ENCODE data around the gene PLA2G4E.

PLA2G4E gene

DNA sequence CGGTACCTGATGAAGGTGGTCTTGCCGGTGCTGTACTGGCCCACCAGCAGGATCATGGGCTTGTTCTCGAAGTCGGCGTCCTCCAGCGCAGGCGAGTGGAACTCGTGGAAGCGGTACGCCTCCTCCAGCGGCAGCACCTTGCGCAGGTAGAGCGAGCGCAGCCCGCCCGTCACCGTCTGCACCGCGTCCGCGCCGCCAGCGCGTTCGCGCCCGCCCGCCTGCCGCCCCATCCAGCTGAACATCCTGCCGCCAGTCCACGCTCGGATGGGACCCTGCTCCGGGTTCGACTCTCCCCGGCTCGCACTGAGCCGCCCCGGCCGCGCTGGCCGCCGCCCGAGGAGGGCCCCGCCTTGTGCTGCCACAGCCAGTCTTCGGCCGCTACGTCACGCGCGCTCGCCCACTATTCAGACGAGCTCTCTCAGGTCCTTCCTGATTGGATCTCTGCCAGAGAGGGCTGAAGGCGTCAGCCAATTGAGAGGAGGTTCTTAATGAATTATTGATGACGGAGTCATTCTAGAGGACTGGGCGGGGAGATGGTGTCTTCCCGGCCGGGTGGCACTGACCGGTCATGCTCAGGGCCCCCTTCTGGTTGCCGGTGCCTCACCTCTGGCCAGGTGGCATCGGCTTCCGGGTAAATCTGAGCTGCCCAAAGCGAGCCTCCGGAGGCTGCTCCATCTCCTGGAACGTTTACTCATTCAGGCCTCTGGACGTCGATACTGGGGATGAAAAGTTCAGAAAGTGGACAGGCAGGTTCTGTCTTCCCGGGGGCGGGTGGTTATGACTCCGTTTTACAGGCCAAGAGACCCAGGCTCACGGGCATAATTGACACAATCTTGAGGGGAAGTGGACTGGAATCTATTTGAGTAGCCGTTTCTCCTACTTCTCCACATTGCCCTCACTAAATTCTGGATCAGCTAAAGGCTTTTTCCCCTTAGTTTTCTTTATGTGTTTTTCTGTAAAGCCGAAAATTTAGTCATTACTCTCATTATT is 48.3 kb downstream of the PLA2G4E start, which contains the start of gene EHD4:
Gene EHD4 (minus strand): TSS at position 305 of the 990 bp plus-strand sequence. CDS start 63 bp downstream, at position 242.
- peak; percentile 94 for DNase-seq

DNA sequence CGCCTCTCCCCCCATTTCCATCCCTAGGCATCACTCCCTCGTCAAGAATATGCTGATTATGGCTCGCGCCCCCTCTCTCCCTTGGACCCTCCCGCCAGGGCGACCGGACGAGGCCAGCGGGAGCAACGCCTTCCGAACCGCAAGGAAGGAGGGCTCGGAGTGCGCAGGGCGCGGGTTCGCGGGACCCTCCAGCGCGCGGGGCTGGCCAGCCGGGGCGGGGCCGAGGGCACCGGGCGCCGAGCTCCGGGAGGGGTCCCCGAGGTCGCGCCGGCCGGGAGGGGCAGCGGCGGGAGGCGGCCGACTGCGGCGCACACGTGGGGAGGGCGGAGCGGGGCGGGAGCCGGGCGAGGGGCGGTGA is 49.0 kb downstream of the PLA2G4E start:
- no peak for DNase-seq

DNA sequence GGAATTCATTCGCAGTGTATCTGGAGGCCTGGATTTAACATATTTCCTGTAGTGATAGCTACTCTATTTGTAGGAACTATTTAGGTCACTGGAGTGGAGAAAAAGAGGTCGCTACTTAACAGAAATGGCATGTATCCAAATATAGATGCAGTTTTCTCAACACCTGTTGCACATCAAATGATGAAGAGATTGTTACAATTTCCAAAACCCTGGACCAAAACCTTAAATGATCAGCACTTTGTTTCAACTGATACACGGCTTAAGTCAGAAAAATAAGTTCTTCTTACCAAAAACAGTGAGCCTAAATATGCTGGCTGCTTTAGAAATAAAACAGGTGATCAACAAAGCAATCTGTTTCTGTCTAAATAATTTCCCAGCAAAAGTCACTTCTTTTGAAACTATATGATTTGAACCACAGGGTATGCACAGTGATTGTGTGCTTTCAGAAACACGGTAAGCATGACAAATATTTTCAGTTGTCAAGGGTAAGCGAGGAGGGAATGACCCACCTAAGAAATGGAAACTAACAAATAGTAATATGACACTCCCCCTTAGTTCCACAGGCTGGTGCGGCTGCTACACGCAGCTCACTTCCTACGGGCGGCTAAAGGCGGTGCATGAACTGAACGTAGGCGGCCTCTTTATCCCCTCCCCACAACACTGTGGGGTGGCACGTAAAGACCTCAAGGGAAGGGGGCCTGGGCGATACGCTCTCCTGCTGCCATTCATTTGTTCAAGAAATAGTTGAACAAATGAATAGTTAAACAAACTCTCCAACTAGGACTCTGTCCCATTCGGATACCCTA is 49.5 kb downstream of the PLA2G4E start:
- peak; percentile 69 for DNase-seq

DNA sequence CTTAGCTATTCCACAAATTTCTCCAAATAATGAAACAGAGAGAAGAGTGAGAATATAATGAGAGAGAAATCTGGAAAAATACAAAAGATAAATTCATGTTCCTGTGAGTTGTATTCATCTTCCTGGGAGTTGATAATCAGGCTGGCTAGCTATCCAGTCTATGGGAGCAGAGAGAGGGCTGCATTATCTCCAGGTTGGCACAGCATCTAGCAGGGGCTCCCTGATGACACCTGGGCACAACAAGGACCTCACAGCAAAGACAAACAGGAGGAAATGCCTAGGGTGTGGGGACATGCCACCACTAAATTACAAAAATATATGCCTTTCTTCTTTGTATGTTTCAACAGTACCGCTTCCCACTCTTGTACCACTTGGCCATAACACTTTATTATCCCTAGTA is 50.4 kb downstream of the PLA2G4E start:
- DNase-seq: no peak

DNA sequence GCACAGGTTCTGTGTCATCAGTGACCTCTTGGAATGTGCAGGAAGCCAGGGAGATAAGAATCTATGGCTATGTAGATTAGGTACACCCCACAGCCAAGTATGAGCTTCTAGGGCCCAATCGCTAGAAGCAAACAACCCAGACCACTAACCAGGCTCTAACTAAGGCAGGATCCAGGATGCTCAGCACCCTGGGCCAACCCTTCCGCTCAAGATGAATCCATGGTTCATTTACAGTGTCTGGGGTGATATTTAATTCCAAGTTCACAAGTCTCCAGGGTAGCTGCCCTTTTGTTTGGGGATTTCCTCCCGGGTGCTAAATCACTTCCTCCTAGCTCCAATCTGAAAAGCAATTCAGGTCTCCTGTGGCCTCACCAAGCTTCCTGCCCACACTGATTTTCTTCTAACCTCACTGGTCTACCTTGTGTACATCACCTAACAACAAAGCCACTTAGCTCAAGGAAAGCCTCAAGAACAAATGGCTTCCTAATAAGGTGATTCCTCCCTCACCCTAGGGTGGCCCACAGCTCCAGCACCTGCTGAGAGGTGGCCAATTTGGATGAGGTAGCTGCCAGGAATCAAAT is 50.9 kb downstream of the PLA2G4E start:
- DNase-seq: no peak

DNA sequence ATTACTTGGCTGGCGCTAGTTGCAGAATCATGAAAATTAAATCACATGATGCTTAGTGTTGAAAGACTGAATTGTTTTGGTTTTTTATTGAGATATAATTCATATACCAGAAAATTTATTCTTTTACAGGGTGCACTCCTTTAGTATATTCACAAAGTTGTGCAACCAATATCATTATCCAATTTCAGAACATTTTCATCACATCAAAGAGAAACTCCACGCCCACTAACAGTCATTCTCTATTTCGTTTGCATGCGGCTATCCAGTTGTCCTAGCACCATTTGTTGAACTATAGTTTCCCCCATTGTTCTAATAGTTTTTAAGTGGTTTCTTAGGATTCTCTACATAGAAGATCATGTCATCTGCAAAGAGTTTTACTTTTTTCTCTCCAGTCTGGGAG is 52.1 kb downstream of the PLA2G4E start:
- no peak for DNase-seq

DNA sequence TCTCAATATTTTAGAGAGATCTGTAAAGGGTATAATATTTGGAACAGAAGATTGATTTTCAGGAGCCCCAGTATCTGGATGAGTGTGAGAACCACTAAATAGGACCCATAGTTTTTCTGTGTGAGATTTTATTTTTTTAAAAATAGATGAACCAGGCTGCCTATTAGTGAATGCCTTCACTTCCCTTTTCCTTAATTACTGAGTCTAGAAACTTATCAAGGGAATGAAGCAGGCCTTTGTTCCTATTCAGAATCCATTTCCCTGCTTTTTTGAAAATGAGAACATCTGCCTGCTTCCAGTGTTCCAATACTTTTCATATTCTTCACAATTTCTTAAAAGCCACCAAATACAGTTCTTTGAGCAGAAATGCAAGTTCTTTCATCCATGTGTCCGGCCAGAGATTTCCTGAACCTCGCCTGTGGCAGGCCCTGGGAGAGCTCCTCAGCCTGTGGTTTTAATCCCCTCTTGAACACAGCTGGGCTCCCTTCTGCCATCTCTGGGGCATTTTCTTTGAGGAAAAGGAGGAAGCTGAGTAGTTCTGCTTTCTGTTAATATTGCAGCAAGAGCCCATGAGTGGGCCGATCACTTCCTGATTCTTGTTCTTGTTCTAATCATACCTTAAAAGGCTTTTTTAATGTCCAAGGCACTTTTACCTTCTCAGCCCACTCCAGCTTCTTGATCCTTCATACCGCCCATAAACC is 53.2 kb downstream of the PLA2G4E start:
- DNase-seq: no peak

DNA sequence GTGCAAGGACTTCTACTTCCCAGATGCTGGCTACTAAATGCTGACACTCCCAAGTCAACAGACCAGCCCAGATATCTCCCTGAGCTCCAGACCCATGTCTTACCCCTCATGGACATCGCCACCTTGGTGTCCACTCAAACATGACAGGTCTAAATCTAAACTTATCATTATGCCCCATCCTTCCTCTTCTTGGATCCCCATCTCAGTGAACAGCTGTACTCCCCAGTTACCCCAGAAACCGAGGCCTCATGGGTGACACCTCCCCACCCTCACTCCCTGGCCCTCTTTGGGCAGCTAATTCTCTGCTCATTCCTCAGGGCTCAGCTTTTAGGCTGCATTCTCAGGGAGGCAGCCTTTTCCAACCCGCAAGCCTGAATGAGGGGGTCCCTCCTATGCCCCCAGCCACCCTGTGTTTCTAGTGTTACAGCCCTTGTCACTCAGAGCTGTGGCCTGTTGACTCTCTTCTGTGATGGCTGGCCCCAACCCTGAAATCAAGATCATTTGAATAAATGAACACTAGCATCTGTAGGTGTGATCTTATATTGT is 53.8 kb downstream of the PLA2G4E start:
- DNase-seq: no peak

DNA sequence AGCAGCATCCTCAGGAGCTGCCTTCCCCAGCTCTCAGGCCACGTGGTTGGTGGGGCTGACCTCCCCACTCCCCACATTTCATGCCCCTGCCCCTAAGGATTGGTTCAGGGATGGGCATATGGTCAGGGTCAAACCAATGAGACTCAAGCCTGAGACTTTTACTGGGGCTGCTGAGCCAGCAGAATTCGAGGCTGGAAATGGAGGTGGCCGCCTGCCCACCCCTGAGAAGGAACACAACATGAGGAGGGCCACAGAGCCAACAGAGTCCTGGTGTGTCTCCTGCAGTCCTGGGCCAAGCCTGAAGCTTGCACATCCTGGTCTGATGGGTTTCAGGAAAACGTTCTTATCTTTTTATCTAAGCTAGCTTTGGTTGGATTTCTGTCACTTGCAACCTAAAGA is 54.4 kb downstream of the PLA2G4E start:
- no peak for DNase-seq

DNA sequence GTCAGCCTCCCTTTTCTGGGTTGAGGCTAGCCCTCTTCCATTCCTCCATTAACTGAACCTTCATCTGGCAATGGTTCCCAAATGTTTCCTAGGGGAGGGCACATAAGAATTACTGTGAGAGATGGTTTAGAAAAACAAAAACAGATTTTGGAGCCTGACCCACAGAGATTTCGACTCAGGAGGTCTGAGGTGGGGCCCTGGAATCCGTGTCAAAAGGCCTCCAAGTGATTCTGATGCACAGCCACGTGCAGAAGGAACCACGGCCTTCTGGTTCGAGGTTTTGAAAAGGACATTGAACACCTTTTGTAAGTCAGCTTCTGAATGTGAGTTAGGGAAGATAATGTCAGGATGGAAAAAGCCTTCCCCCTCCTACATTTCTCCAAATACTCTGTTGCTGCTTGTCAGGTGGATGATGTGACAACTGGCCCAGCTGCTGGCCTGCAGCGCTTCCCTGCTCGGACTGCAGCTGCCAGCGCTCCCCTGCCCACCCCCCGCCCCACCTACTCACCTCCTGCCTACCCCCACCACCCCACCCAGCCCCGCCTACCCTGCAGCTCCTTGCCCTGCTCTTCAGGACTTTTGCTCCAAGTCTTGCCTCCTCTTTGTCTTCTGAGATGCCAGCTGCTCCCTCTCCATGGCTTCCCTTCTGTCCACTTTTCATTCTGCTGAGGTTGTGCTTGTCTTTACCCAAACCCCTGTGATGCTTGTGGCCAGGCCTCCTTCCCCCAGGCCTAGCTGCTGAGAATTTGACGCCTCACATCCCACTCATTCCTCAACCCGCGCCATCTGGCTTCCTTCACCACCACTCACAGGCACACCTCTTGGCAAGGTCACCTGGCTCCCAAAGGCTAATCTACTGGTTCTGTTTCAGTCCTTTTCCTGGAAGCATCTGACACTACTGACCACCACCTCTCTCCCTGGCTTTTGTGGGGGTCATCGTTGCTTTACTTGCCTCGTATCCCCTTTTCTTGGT is 55.1 kb downstream of the PLA2G4E start:
- DNase-seq: no peak

DNA sequence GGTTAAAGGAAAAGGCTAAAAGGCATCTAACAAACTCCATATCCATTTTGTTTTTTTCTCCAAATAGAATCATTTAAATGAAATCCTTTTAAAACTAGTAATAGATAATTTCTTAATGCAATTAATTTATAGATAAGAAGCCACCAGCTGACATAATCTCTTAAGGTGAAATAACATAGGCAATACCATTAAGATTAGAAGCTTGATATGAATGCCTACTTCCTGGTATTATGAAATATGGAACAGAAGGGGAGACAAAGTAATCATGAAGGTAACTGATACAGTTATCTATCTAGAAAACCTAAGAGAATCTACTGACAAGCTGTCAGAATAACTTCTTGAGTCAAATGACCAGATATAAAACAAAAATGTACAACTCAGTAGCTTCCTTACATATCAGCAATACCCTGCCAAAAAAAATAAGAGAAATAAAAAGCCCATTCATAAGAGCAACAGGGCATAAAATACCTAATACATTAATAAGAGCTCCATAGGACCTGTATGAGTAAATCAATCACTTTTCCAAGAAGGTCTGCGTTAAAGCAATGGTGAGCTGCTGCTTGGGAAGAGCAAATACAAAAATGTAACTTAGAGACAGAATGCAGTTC is 59.1 kb downstream of the PLA2G4E start:
- no peak for DNase-seq

DNA sequence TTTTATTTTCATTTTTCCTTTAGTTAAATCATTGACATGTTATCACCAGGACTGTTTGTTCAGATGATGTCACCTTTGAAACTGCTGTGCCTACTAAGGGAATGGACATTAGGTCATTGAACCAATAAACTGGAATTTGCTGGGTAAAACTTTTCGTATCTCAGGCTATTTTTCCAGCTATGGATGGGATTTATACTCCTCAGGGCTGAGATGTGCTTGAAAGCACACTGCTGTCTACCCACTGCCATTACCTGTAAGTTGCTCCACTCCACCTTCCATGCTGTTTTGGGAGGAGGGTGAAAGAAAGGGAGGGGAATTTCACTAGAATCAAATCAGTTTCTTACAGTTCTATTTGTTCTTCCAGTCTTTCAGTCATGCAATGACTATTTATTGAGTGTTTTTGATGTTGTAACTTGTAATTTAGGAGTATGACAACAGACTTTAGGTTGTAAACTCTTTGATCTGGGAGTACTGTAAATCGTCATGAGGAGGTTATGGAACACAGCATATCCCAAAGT is 59.8 kb downstream of the PLA2G4E start:
- DNase-seq: no peak

DNA sequence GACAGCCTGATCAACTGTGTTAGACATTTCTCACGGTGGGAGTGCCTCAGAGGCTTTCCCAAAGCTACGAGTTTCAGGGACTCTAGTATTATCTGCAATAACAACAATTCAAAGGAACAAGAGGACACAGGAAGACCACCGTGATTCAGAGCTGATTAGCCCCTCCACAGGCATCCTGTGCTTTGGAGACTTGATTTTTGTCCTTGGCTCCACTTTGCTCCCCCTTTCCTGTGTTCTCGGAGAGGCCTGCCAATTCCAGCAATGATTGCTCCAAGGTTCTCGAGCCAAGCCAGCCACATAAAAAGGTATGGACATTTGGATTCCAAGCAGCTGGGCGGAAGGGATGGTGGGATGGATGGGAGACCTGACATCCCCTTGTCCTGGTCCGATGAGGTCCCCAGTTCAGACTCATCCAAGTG is 62.8 kb downstream of the PLA2G4E start:
- no peak for DNase-seq

DNA sequence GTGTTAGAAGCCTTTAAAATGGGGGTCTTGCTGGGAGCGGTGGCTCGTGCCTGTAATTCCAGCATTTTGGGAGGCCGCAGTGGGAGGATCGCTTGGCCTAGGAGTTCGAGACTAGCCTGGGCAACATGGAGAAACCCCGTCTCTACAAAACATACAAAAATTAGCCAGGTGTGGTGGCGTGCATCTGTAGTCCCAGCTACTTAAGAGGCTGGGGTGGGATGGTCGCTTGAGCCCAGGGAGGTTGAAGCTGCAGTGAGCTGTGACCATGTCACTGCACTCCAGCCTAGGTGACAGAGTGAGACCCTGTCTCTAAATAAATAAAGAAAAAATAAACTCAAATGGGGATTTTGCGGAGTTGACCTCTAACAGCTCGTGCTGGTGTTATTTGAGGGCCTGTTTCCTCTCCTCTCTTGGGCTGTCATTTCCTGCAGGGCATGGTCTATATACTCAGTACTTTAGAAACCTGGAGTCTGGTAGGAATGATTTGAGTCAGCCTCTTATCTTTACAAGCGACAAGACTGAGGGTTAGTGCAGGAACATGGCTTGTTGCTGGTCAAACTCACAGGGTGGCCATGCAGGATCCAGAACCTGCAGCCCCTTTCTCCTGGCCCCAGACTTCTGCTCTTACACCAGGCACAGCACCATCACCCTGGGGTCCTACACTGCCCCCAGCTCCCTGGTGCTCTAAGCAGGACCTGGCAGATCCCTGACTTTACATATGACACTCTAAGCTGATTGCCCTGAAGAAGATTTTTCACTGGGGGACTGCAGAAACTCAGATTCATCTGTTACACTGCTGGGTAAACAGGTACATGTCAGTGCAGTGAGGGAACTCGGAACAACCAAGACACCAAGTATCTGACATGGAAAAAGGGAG is 63.6 kb downstream of the PLA2G4E start:
- DNase-seq: no peak

DNA sequence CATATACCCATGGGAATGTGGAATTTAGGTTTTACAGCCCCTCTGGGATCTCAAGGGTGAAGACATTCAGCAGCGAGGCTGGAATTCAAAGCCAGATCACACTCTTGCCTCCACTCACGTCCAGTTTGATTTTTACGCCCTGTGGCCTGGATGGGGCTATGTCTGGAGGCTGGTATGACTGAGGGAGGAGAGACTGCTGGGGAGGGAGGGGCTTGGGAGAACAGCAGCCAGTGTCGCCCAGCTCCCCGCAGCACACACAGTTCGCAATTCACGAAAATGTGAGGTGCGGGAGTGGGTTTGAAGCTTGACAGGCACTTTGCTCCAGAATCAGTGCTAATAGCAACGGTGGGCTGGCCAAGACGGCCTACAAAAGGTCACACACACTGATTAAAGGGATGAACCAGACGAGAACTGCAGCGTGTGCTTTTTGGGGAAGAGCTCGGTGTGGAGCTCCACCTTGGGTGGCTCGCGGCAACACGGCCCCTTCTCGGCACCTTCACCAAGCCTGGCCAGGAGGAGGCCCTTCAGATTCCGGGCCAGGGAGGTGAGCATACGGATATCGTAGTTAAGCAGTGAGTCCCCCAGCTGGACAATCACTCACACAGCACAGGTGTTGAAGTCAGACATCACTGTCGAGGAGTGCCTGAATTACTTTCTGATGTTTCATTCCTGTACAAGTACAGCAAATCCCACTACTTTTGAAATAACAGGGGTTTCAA is 64.9 kb downstream of the PLA2G4E start:
- no peak for DNase-seq

DNA sequence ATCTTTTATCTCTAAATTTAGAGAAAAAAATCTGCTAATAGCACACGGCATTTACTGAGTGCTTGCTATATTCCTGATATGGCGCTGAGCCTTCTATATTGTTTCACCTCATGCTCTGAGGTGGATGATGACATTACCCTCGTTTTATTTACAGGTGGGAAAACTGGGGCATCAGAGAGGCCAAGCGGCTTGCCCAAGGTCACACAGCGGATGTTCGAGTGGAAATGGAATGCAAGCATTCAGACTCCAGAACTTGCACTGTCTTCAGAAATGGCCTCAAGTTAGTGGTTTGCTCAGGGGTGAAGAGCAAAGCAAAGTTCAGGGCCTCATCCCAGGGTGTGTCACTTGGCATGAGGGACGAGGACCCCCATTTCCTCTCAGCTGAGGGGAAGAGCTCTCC is 65.7 kb downstream of the PLA2G4E start:
- DNase-seq: no peak

DNA sequence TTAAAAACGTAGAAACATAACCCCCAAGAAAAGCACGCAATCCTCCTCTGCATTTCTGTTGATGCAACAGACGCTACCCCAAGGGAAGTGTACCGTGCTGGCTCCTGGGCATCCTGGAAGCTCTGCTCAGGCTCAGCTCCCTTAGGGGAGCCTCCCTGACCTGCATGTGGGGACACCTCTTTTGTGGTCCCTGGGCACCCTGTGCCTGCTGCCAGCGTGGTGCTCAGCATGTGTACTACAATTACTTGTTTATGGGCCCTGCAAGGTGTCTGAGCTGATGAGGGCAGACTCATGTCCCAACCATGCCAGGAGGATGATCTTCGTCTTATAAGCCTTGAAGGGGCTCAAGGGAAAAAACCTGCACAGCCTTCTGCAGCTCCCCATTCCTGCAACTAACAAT is 66.8 kb downstream of the PLA2G4E start:
- DNase-seq: no peak

DNA sequence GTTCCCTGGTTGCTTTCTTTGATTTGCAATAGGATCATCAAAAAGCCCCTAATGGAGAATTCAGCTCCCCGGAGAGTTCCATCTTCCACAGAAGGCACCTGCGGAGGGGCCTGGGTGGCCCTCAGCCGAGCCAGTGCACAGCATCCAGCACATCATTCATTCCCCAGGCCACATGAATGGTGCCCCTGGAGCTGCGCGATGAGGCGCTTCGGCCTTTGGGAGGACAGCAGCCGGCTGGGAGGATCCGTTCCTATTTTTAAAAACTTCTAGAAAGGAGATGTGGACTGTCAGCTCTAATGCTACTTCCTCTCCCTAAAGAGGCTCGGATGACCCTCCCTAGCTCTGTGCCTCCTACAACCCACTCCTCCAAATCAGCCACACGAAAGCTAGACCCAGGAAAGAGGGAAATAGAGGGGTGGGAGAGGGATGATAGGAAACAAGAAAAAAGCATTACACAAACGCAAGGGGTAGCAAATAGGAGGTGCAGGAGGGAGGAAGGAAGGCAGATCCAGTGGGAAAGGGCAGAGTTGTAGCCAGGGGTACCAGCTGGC is 68.8 kb downstream of the PLA2G4E start:
- DNase-seq: no peak

DNA sequence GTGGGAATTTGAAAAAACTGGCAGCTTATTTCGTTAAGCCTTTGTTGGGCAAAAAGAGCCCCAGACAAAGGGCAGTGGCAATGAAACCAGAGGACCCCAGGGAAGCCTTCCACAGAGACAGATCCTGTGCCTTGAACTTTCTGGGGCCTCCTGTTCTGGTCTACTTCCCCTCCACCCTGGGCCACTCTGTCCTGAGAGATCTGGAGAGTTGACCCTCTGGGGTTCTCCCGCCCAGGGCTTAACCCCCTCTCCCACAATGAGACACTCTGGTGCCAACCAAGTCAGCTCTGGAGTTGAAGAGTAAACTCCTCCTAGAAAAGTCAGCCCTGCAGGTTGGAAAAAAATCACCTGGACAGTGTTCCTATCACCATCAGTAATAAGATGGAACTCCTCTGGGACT is 69.3 kb downstream of the PLA2G4E start:
- no peak for DNase-seq

Measured in activated CD8-positive, alpha-beta memory T cell treated with anti-CD3 and anti-CD28 coated beads, Interleukin-2, amount 50 U/mL, for 4 hours (primary cell).